ENCODE results near the gene SDC4.

SDC4 gene

DNA sequence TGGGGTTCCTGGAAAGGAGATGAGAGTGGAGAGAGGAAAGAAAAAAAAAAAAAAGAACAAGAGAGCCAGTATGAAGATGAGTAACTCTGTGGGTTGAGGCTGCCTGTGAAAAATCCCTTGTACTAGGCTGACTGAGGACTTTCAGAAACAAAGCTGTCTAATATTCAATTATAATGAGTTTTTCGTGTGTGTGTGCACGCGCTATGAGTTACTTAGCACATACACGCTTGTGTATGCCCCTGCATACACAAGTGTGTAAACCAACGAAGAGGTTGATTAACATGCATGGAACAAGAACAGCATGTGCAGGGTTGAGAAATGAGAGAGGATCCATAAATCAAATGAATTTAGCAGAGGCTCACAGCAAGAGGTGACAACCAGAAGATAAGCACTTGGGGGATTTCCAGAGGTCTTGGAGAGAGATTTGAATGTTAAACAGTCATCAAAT, 46.4 kb downstream of the SDC4 start:
- TF ChIP-seq, protein P1, sequence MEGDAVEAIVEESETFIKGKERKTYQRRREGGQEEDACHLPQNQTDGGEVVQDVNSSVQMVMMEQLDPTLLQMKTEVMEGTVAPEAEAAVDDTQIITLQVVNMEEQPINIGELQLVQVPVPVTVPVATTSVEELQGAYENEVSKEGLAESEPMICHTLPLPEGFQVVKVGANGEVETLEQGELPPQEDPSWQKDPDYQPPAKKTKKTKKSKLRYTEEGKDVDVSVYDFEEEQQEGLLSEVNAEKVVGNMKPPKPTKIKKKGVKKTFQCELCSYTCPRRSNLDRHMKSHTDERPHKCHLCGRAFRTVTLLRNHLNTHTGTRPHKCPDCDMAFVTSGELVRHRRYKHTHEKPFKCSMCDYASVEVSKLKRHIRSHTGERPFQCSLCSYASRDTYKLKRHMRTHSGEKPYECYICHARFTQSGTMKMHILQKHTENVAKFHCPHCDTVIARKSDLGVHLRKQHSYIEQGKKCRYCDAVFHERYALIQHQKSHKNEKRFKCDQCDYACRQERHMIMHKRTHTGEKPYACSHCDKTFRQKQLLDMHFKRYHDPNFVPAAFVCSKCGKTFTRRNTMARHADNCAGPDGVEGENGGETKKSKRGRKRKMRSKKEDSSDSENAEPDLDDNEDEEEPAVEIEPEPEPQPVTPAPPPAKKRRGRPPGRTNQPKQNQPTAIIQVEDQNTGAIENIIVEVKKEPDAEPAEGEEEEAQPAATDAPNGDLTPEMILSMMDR (IDR thresholded peaks at IDR 0.05; ENCODE audit: control insufficient read depth, insufficient read depth, low read depth, low read length, missing control alignments), result no peak
- DNase-seq (ENCODE audit: low read depth), result no peak
- H3K4me3 ChIP-seq (ENCODE audit: control insufficient read depth, low read depth, low read length), result no peak overlapping the region

DNA sequence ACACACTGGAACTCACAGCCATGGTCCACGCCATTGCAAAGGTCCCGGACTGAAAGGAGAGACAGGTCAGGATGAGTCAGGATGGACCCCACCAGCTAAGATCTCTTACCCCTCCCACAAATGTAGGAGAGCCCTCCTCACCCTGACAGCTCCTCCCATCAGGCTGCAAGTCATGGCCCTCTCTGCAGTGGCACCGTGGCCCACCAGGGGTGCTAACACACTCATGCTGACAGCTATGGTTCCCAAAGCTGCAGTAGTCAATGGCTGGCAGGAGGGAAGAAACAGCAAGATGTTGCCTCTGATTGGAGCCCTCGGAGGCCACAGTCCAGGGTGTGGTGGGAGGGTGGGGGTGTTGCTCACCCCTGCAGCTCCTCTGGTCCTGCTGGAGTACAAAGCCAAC, 47.3 kb downstream of the SDC4 start:
- no peak overlapping the region for H3K4me3 ChIP-seq (ENCODE audit: control insufficient read depth, low read depth, low read length)
- DNase-seq (ENCODE audit: low read depth), result no peak
- TF ChIP-seq, protein P1 (IDR thresholded peaks at IDR 0.05; ENCODE audit: control insufficient read depth, insufficient read depth, low read depth, low read length, missing control alignments), result peak; percentile 48

DNA sequence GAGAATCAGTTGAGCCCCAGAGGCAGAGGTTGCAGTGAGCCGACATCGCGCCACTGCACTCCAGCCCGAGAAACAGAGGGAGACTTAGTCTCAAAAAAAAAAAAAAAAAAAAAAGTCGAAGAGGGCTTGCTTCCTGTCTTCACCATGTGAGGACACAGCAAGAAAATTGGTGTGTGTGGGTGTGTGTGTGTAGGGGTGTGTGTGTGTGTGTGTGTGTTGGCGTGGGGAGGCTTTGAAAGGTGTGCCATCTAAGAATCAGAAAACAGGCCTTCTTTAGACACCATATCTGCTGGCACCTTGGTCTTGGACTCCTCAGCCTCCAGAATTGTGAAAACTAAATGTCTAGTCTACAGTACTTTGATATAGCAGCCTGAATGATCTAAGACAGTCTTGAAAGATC, 48.4 kb downstream of the SDC4 start:
- TF ChIP-seq, protein P1 (IDR thresholded peaks at IDR 0.05; ENCODE audit: control insufficient read depth, insufficient read depth, low read depth, low read length, missing control alignments), result no peak
- no peak overlapping the region for H3K4me3 ChIP-seq (ENCODE audit: control insufficient read depth, low read depth, low read length)
- no peak for DNase-seq (ENCODE audit: low read depth)

DNA sequence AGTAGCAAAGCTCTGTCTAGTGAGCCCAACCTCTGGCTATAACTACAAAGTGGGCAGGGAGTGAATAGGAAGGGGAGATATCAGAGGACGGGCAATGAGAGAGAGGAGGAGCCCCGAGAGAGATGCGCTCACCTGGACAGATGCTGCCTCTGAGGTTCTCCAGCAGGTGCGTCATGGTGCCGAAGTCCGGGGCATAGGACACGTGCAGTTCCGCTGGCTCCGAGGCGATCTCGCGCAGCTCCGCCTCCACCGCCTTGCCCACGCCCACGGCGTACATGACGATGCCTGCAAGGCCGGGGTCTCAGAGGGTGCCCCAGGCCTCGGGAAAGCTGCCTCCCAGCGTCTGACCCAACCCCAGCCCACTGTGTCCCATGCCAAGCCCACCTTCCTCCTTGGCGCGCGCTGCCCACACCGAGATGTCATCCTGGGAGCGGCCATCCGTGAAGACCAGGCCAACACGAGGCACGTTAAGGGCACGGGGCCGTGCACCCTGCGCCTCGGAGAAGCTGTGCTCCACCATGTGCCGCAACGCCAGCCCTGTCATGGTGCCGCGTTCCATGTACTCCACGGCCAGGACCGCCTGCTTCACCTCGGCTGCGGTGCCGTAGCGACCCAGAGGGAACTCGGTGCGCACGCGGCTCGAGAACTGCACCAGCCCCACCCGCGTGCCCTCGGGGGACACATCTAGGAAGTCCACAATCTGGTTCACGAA, 50.3 kb downstream of the SDC4 start:
- TF ChIP-seq, protein P1 (IDR thresholded peaks at IDR 0.05; ENCODE audit: control insufficient read depth, insufficient read depth, low read depth, low read length, missing control alignments), result no peak
- DNase-seq (ENCODE audit: low read depth), result no peak
- H3K4me3 ChIP-seq (ENCODE audit: control insufficient read depth, low read depth, low read length), result no peak overlapping the region

DNA sequence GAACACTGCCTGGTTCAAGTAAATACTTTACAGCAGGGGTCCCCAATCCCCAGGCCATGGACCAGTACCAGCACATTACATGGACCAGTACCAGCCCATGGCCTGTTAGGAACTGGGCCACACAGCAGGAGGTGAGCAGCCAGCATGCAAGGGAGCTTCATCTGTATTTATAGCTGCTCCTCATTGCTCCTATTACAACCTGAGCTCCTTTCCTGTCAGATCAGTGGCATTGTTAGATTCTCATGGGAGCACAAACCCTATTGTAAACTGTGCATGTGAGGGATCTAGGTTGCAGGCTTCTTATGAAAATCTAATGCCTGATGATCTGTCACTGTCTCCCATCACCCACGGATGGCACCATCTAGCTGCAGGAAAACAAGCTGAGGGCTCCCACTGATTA, 53.6 kb downstream of the SDC4 start:
- TF ChIP-seq, protein P1 (IDR thresholded peaks at IDR 0.05; ENCODE audit: control insufficient read depth, insufficient read depth, low read depth, low read length, missing control alignments), result no peak
- H3K4me3 ChIP-seq (ENCODE audit: control insufficient read depth, low read depth, low read length), result no peak overlapping the region
- DNase-seq (ENCODE audit: low read depth), result no peak

DNA sequence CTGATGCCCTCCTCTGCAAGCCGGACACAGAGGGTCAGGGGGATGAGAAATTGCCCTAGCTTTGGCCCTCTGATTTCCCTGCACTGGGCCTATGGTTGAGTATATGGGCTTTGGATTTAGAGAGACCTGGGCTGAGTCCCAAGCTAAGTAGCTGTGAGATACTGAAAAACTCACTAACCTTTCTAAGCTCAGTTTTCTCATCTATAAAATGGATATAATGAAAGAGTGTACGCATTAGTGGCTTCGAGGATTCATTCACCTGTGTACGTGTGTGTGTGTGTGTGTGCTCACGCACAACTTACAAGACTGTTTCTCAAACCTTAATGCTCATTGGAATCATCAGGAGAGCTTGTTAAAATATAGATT, 54.2 kb downstream of the SDC4 start:
- peak overlapping the region; percentile 49; the same call in 1 of the 2 replicates for H3K4me3 ChIP-seq (ENCODE audit: control insufficient read depth, low read depth, low read length)
- TF ChIP-seq, protein P1 (IDR thresholded peaks at IDR 0.05; ENCODE audit: control insufficient read depth, insufficient read depth, low read depth, low read length, missing control alignments), result no peak
- DNase-seq (ENCODE audit: low read depth), result no peak
